ENCODE measurements around the gene FYCO1. TPM values are rescaled to one million over a fixed set of nuclear protein-coding genes. Genes with fewer than 3 reads are reported as not detected.

FYCO1 gene
- polyA plus RNA-seq, 1 donor (not counting 4 experiments of a cell fraction or from before 2014, with no cell fraction given), result 6.1 TPM

DNA sequence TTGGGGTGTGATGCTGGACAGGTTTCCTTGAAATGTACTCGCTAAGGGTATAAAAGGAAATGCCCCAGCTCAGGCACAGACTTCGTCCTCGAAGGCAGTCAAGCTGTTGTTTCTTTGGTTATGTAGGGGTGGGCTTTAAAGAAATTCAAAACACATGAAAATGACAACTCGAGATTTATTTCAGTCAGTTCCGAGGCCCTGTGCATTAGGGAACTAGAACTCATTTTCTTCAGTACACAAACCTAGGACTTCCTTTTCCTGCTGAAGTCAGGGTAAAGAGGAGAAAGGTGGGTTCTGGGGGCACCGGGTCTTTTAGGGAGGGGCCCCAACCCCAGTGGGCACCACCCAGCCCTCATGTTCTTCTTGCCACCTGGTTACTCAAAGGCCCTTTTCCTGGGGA lies 101.6 kb downstream of the FYCO1 start:
- no peaks in the 10 kb centered on the region for H4K20me1 ChIP-seq (ENCODE audit: control insufficient read depth, extremely low read depth, insufficient read depth, low read length)
- H3K79me2 ChIP-seq (ENCODE audit: control insufficient read depth, insufficient read depth, low read length), result no peaks in the 10 kb centered on the region
- no peaks in the 10 kb centered on the region for H3K36me3 ChIP-seq (ENCODE audit: control insufficient read depth in 2 of 2, extremely low read depth in 1 of 2, insufficient read depth in 2 of 2, low read length in 2 of 2)
- TF ChIP-seq, protein P1, sequence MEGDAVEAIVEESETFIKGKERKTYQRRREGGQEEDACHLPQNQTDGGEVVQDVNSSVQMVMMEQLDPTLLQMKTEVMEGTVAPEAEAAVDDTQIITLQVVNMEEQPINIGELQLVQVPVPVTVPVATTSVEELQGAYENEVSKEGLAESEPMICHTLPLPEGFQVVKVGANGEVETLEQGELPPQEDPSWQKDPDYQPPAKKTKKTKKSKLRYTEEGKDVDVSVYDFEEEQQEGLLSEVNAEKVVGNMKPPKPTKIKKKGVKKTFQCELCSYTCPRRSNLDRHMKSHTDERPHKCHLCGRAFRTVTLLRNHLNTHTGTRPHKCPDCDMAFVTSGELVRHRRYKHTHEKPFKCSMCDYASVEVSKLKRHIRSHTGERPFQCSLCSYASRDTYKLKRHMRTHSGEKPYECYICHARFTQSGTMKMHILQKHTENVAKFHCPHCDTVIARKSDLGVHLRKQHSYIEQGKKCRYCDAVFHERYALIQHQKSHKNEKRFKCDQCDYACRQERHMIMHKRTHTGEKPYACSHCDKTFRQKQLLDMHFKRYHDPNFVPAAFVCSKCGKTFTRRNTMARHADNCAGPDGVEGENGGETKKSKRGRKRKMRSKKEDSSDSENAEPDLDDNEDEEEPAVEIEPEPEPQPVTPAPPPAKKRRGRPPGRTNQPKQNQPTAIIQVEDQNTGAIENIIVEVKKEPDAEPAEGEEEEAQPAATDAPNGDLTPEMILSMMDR (optimal IDR thresholded peaks at IDR 0.05 in 1 of 3, IDR thresholded peaks at IDR 0.05 in 1 of 3, conservative IDR thresholded peaks at IDR 0.05 in 1 of 3; ENCODE audit: extremely low read depth in 1 of 3, insufficient read depth in 2 of 3, low read length in 3 of 3), result no peak
- no peak for TF ChIP-seq EZH2 (IDR thresholded peaks at IDR 0.05; ENCODE audit: low read length)
- FAIRE-seq (no peak), DNase-seq (ENCODE audit: low read depth, low spot score) (no peak)
- H3K9ac ChIP-seq (ENCODE audit: control insufficient read depth, extremely low read depth, insufficient read depth, low read length), result no peak overlapping the region
- no peaks in the 10 kb centered on the region for H3K9me1 ChIP-seq (ENCODE audit: control insufficient read depth, extremely low read depth, insufficient read depth, low read length)
- no peak overlapping the region for H2AFZ ChIP-seq (ENCODE audit: control insufficient read depth, low read length)
- H3K27ac ChIP-seq (ENCODE audit: control insufficient read depth, insufficient read depth, low read length), result no peak overlapping the region
- H3K9me3 ChIP-seq (ENCODE audit: control insufficient read depth, low read depth, low read length), result no peaks in the 10 kb centered on the region
- peaks cover 5% of the 10 kb centered on the region for H3K4me1 ChIP-seq (ENCODE audit: control insufficient read depth, extremely low read depth, insufficient read depth, low read length)
- dilution Hi-C loops (cut with MboI; ENCODE audit: extremely low pct_ligation_motif_present, low sequenced_read_pairs), result no loop called here
- no peak overlapping the region for H3K4me2 ChIP-seq (ENCODE audit: control insufficient read depth, extremely low read depth, insufficient read depth, low read depth, low read length)
- no peak overlapping the region for H3K4me3 ChIP-seq (ENCODE audit: control insufficient read depth in 2 of 3, extremely low read depth in 1 of 3, insufficient read depth in 2 of 3, low read depth in 1 of 3, low read length in 3 of 3)
- H3K27me3 ChIP-seq (ENCODE audit: control insufficient read depth, extremely low read depth, insufficient read depth, low read length), result peaks cover 6% of the 10 kb centered on the region

DNA sequence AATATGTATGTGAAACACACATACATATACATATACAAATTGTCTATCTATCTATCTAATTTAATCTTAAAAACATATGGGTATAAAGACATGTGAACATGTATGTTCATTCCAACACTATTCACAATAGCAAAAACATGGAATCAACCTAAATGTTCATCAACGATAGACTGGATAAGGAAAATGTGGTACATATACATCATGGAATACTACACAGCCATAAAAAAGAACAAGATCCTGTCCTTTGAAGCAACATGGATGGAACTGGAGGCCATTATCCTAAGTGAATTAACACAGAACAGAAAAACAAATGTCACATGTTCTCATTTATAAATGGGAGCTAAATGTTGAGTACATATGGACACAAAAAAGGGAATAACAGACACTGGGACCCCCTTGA lies 103.5 kb downstream of the FYCO1 start:
- Histone ChIP-seq H3K9me1 (ENCODE audit: control insufficient read depth, extremely low read depth, insufficient read depth, low read length) (no peaks in the 10 kb centered on the region), H3K9me3 (ENCODE audit: control insufficient read depth, low read depth, low read length) (no peaks in the 10 kb centered on the region), H2AFZ (ENCODE audit: control insufficient read depth, low read length) (no peak overlapping the region), H3K4me1 (ENCODE audit: control insufficient read depth, extremely low read depth, insufficient read depth, low read length) (peaks cover 5% of the 10 kb centered on the region), H3K27ac (ENCODE audit: control insufficient read depth, insufficient read depth, low read length) (no peak overlapping the region), H3K4me3 (ENCODE audit: control insufficient read depth in 2 of 3, extremely low read depth in 1 of 3, insufficient read depth in 2 of 3, low read depth in 1 of 3, low read length in 3 of 3) (no peak overlapping the region), H3K27me3 (ENCODE audit: control insufficient read depth, extremely low read depth, insufficient read depth, low read length) (peaks cover 6% of the 10 kb centered on the region), H3K9ac (ENCODE audit: control insufficient read depth, extremely low read depth, insufficient read depth, low read length) (no peak overlapping the region), H3K79me2 (ENCODE audit: control insufficient read depth, insufficient read depth, low read length) (no peaks in the 10 kb centered on the region), H4K20me1 (ENCODE audit: control insufficient read depth, extremely low read depth, insufficient read depth, low read length) (no peaks in the 10 kb centered on the region), H3K36me3 (ENCODE audit: control insufficient read depth in 2 of 2, extremely low read depth in 1 of 2, insufficient read depth in 2 of 2, low read length in 2 of 2) (no peaks in the 10 kb centered on the region), H3K4me2 (ENCODE audit: control insufficient read depth, extremely low read depth, insufficient read depth, low read depth, low read length) (no peak overlapping the region)
- DNase-seq (ENCODE audit: low read depth, low spot score) (no peak), FAIRE-seq (no peak)
- dilution Hi-C loops (cut with MboI; ENCODE audit: extremely low pct_ligation_motif_present, low sequenced_read_pairs), result no loop called here
- TF ChIP-seq, protein P1 (optimal IDR thresholded peaks at IDR 0.05 in 1 of 3, IDR thresholded peaks at IDR 0.05 in 1 of 3, conservative IDR thresholded peaks at IDR 0.05 in 1 of 3; ENCODE audit: extremely low read depth in 1 of 3, insufficient read depth in 2 of 3, low read length in 3 of 3), result no peak
- no peak for TF ChIP-seq EZH2 (IDR thresholded peaks at IDR 0.05; ENCODE audit: low read length)
